ENCODE measurements around the gene ITGAX. TPM values are rescaled to one million over a fixed set of nuclear protein-coding genes. Genes with fewer than 3 reads are reported as not detected.
"Not testable (repeated sequence)": the region's sequence is repeated elsewhere in the genome, so short reads cannot be mapped to it uniquely, and the experiment has no call there.

Gene ITGAX
- total RNA-seq: 2.2 TPM
- long read RNA-seq: 0 reads

DNA sequence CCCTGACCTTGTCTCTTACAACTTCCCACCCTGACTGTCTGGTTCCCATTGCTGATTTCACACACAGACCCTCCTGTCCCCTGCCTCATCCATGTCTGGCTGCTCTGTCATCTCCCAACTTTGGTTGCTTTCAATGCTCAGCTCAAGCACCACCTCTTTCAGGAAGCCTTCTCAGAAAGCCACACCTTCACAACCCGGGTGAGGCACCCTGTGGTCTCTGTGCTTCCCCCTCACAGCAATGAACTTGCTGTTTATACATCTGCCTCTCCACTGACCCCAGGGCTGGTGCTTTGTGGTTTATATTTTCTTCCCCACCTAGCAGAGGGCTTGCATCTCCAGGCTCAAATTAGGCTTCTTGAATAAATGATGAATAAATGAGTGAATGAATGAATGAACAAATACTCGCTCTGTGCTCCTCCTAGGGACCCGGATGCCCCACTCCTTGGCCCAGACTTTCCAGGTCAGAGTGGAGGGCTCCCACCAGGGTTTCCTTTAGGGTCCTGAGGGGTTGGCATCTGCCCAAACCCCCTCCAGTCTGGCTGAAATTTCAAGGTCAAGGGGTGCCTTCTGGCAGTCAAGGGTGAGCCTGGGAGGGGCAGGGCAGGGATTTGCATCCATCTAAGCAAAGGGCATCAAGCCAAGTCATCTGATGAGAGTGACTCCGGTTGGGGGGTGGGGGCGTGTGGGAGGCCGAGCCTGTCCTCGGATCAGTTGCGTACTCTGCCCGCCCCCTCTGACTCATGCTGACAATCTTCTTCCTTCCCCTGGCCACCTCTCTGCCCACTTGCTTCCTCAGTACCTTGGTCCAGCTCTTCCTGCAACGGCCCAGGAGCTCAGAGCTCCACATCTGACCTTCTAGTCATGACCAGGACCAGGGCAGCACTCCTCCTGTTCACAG, at the start of gene ITGAX:
Gene ITGAX (plus strand): TSS at position 783 of the 898 bp plus-strand sequence. CDS start 79 bp downstream, at position 862.
- peak; percentile 91 for DNase-seq (ENCODE audit: missing footprints)
- peak; percentile 23 for ATAC-seq
- intact Hi-C loops (cut with DNase I): no loop called here

DNA sequence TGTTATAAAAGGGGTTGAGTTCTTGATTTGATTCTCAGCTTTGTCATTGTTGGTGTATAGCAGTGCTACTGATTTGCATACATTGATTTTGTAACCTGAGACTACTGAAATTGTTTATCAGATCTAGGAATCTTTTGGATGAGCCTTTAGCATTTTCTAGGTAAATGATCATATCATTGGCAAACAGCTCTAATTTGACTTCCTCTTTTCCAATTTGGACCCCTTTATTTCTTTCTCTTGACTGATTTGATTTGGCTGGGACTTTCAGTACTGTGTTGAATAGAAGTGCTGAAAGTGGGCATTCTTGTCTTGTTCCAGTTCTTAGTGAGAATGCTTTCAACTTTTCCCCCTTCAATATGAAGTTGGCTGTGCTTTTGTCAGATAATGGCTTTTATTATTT, 49.8 kb upstream of the ITGAX start:
- ATAC-seq: no peak
- intact Hi-C loops (cut with DNase I): no loop called here
- no peak for DNase-seq (ENCODE audit: missing footprints)

DNA sequence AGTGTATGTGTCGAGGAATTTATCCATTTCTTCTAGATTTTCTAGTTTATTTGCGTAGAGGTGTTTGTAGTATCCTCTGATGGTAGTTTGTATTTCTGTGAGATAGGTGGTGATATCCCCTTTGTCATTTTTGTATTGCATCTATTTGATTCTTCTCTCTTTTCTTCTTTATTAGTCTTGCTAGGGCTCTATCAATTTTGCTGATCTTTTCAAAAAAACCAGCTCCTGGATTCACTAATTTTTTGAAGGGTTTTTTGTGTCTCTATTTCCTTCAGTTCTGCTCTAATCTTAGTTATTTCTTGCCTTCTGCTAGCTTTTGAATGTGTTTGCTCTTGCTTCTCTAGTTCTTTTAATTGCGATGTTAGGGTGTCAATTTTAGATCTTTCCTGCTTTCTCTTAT, 46.6 kb upstream of the ITGAX start:
- intact Hi-C loops (cut with DNase I); DNase-seq (ENCODE audit: missing footprints); ATAC-seq: not testable (repeated sequence)

- no peak for DNase-seq (ENCODE audit: missing footprints)
- no peak for ATAC-seq
- intact Hi-C loops (cut with DNase I): no loop called here
Observed at GRCh38 chr16:31322500-31322899, 32.5 kb upstream of the ITGAX start.

GRCh38 chr16:31323959-31324629, 30.9 kb upstream of the ITGAX start:
- DNase-seq (ENCODE audit: missing footprints) (peak; percentile 59), ATAC-seq (no peak)
- intact Hi-C loops (cut with DNase I): no loop called here

DNA sequence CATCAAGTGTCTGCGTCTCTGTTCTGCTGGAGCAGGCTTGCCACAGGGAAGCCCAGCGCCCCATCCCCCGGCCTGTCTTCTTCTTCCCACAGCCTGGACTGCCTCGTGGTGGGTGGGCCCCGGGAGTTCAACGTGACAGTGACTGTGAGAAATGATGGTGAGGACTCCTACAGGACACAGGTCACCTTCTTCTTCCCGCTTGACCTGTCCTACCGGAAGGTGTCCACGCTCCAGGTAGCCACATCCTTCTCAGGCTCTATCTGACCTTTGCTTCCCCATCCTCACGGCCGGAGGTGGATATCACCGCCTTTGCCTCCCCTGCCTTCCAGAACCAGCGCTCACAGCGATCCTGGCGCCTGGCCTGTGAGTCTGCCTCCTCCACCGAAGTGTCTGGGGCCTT, 29.8 kb upstream of the ITGAX start:
- DNase-seq (ENCODE audit: missing footprints): no peak
- ATAC-seq: no peak
- intact Hi-C loops (cut with DNase I): no loop called here

DNA sequence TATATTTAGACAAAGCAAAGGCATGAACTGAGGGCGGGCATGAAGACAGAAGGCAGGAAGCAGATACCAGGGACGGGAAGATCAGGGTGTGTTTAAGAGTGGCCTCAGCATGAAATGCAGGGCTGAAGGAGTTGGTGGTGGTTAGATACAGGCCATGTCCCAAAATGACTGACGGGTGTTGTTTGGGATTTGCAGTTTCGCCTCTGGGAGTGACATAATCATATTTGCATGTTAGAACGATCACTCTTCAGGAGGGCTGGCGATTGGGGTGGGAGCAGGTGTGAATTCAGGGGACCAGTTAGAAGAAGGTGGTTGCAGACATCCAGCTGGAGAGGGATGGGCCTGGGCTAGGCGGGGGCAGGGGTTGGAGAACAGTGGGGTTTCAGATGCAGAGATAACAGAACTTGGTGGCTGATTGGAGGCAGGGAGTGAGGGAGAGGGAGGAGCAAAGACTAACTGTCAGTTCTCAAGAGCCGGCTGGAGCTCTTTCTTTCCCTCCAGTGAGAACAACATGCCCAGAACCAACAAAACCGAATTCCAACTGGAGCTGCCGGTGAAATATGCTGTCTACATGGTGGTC, 27.2 kb upstream of the ITGAX start:
- no peak for DNase-seq (ENCODE audit: missing footprints)
- intact Hi-C loops (cut with DNase I): no loop called here
- ATAC-seq: no peak

- intact Hi-C loops (cut with DNase I): no loop called here
- DNase-seq (ENCODE audit: missing footprints) (no peak), ATAC-seq (no peak)
Observed at GRCh38 chr16:31328322-31329052, 26.5 kb upstream of the ITGAX start.

DNA sequence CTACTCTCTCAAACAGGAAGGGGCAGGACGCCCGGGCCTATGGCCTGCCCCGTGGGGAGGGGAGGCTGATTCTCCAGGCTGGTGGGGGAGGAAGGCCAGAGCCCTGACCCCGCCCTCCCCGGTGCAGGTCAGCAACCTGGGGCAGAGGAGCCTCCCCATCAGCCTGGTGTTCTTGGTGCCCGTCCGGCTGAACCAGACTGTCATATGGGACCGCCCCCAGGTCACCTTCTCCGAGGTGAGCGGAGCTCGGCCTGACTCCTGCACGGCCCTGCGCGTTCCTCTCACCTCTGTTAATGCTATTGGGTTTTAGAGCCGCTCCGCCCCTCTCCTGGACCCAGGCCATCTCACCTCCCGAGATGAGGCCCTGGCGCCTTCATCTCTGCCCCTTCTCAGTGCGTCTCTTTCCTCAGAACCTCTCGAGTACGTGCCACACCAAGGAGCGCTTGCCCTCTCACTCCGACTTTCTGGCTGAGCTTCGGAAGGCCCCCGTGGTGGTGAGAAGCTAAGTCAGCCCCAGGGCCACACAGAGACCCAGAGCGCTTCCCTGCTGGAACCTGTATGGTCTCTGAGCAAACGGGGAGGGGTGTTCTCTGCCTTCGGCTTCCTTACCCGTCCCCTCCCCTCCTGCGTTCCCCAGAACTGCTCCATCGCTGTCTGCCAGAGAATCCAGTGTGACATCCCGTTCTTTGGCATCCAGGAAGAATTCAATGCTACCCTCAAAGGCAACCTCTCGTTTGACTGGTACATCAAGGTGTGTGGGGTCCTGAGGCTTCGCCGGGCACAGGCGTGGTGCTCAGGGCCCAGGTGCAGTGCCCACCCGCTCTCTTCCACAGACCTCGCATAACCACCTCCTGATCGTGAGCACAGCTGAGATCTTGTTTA, 25.1 kb upstream of the ITGAX start:
- intact Hi-C loops (cut with DNase I): no loop called here

GRCh38 chr16:31330553-31330890, 24.5 kb upstream of the ITGAX start:
- no peak for ATAC-seq
- intact Hi-C loops (cut with DNase I): no loop called here
- DNase-seq (ENCODE audit: missing footprints): no peak

More for the DNA sequence above, 25.1 kb upstream of the ITGAX start:
- no peak for ATAC-seq
- peak; percentile 55 for DNase-seq (ENCODE audit: missing footprints)

- DNase-seq (ENCODE audit: missing footprints) (no peak), ATAC-seq (no peak)
- intact Hi-C loops (cut with DNase I): no loop called here
Observed at GRCh38 chr16:31331141-31331764, 23.7 kb upstream of the ITGAX start.

- peak; percentile 57 for DNase-seq (ENCODE audit: missing footprints)
- ATAC-seq: no peak
- intact Hi-C loops (cut with DNase I): no loop called here
Observed at GRCh38 chr16:31331807-31332301, 23.1 kb upstream of the ITGAX start.

GRCh38 chr16:31332544-31332943, 22.4 kb upstream of the ITGAX start:
- intact Hi-C loops (cut with DNase I): no loop called here
- ATAC-seq (no peak), DNase-seq (ENCODE audit: missing footprints) (no peak)

DNA sequence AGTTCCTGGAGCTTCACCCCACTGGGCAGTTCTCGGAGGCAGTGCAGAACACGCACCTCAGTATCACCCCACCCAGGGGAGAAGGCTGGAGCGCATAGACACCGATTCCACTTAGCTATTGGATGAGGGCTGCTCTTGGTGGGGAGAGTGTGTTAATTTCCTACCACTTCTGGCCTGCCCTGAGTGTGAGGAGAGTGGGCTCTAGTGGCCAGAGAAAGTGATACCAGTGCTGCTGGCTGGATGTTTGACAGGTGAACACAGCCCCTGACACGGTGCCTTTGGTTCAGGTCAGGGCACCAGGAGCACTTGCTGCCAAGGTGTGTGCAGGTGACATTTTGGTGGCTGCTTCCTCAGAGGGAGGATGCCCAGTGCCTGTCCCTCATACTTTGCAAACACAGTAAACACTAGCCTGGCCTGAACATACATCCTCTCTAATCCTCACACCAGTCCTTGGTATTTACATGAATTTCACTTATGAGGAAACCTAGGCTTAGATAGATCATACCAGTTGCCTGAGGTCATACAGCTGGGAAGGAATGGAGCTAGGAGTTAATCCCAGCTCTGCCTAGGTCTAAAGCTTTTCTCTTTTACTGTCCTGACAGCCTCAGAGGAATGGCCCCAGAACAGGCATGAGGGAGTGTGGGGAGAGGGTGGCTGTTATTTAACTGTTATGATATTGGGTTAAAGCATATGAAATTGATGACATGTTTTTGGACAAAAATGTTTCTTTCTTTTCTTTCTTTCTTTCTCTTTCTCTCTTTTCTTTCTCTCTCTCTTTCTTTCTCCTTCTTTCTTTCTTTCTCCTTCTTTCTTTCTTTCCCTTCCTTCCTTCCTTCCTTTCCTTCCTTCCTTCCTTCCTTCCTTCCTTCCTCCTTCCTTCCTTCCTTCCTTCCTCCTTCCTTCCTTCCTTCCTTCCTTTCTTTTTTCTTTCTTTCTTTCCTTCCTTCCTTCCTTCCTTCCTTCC, 21.0 kb upstream of the ITGAX start:
- intact Hi-C loops (cut with DNase I): no loop called here
- no peak for DNase-seq (ENCODE audit: missing footprints)
- peak; percentile 28 for ATAC-seq

DNA sequence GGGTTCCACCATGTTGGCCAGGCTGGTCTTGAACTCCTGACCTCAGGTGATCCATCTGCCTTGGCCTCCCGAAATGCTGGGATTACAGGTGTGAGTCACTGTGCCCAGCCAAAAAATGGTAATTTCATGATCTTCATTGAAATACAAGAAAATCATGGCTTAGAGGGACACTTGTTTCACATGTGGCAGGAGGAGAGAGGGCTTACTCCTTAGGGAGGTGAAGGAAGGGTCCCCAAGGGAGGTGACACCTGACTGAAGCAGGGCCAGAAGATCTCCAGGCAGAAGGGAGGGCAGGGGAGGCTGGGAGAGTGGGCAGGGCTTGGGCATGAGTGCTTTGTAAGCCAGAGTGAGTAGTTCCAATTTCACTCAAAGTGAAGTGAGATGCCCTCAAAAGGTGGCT, 20.0 kb upstream of the ITGAX start:
- DNase-seq (ENCODE audit: missing footprints) (no peak), ATAC-seq (no peak)
- intact Hi-C loops (cut with DNase I): no loop called here

DNA sequence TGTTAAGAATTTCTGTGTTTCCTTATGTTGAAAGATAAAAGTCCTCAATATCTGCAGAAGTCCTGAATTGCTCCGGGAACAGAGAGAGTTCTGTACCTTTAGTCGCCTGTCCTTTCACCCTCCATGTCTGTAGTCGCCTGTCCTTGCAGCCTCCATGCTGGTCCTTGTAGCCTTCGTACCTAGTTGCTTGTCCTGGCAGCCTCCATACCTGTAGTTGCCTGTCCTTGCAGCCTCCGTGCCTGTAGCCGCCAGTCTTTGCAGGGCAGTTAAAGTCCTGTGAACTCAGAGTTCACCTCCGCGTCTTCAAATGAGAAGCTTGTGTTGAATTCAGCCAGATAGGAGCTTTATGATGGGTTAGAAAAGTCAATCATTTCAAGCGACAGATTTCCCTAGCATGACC, 19.5 kb upstream of the ITGAX start:
- intact Hi-C loops (cut with DNase I): no loop called here
- ATAC-seq (no peak), DNase-seq (ENCODE audit: missing footprints) (no peak)
